NCI-H446 (cell line): ENCODE results near the gene RASSF5.

Experiments
- DNase-seq, 2 experiments: peaks; one replicate each; lab custom pipeline; 2025; lab: John Stamatoyannopoulos, UW

Gene RASSF5

GRCh38 chr1:206547104-206547503 lies 39.8 kb downstream of the RASSF5 start:
- no peak for DNase-seq

- no peak for DNase-seq
Observed at GRCh38 chr1:206550446-206550845, 43.1 kb downstream of the RASSF5 start.

- DNase-seq, result no peak
Observed at GRCh38 chr1:206551296-206551985, 44.1 kb downstream of the RASSF5 start.

GRCh38 chr1:206551986-206552326 lies 44.6 kb downstream of the RASSF5 start:
- no peak for DNase-seq

- DNase-seq, result no peak
Observed at GRCh38 chr1:206554211-206554610, 46.9 kb downstream of the RASSF5 start.

GRCh38 chr1:206554701-206555472 lies 47.6 kb downstream of the RASSF5 start:
- no peak for DNase-seq

- no peak for DNase-seq
Observed at GRCh38 chr1:206555473-206555935, 48.2 kb downstream of the RASSF5 start.

GRCh38 chr1:206556047-206556749 lies 48.9 kb downstream of the RASSF5 start:
- DNase-seq, result no peak

GRCh38 chr1:206556750-206557635 lies 49.7 kb downstream of the RASSF5 start:
- DNase-seq, result peak in 1 of 2 experiments; percentile 37

- no peak for DNase-seq
Observed at GRCh38 chr1:206557636-206558473, 50.5 kb downstream of the RASSF5 start.

GRCh38 chr1:206558794-206559671 lies 51.7 kb downstream of the RASSF5 start:
- DNase-seq, result no peak

GRCh38 chr1:206559672-206559995 lies 52.3 kb downstream of the RASSF5 start:
- no peak for DNase-seq

- no peak for DNase-seq
Observed at GRCh38 chr1:206560007-206560716, 52.8 kb downstream of the RASSF5 start.

GRCh38 chr1:206563367-206564207 lies 56.3 kb downstream of the RASSF5 start:
- DNase-seq, result no peak

- DNase-seq, result no peak
Observed at GRCh38 chr1:206565995-206566394, 58.7 kb downstream of the RASSF5 start.

- no peak for DNase-seq
Observed at GRCh38 chr1:206566999-206567398, 59.7 kb downstream of the RASSF5 start.

GRCh38 chr1:206568256-206568655 lies 60.9 kb downstream of the RASSF5 start:
- no peak for DNase-seq

- DNase-seq, result no peak
Observed at GRCh38 chr1:206568779-206569352, 61.5 kb downstream of the RASSF5 start.
